Natural killer cell (primary cell): ENCODE data around the gene LSAMP. TPM values are rescaled to one million over a fixed set of nuclear protein-coding genes. Genes with fewer than 3 reads are reported as not detected.
"Not testable (repeated sequence)": the region's sequence is repeated elsewhere in the genome, so short reads cannot be mapped to it uniquely, and the experiment has no call there.

Experiments
- ATAC-seq, 3 donors: fragments of 150-1000 bp in 2 of 3; fragments of 200-7000 bp in 1 of 3; cut with Tn5 transposase; 1 replicate in 1 of 3; 2 replicates in 2 of 3; pipeline ENCODE4 v1.10.0; 2021; ENCODE audit warnings: mild to moderate bottlenecking in 2 of 3, moderate library complexity in 2 of 3
- DNase-seq, 2 donors: peaks; one replicate each; pipeline versions ENCODE4 v3.0.0 to v3.0.0-alpha.2; 2013 to 2021; ENCODE audit warnings: mixed read lengths in 1 of 2
- H3K27ac ChIP-seq: one replicate; pipeline ENCODE4 v1.5.1; 2013; ENCODE audit warnings: mild to moderate bottlenecking, low read length
- H3K27me3 ChIP-seq: one replicate; pipeline ENCODE4 v1.6.1; 2013; ENCODE audit warnings: low read length; ENCODE audit not compliant: control insufficient read depth, insufficient read depth
- H3K36me3 ChIP-seq: one replicate; pipeline ENCODE4 v1.6.1; 2013; ENCODE audit warnings: low read length; ENCODE audit not compliant: control insufficient read depth, insufficient read depth
- H3K4me1 ChIP-seq: one replicate; pipeline ENCODE4 v1.6.1; 2013; ENCODE audit warnings: low read length; ENCODE audit not compliant: control insufficient read depth, insufficient read depth
- H3K4me3 ChIP-seq: one replicate; pipeline ENCODE4 v1.5.1; 2013; ENCODE audit warnings: low read length
- H3K9me3 ChIP-seq: one replicate; pipeline ENCODE4 v1.6.1; 2013; ENCODE audit warnings: low read length; ENCODE audit not compliant: control insufficient read depth, insufficient read depth
- H3K27ac Mint-ChIP-seq, 2 donors: one replicate each; pipeline ENCODE4 v1.8.0; 2022; ENCODE audit warnings: mild to moderate bottlenecking in 2 of 2, mixed read lengths in 2 of 2, moderate library complexity in 1 of 2
- H3K27me3 Mint-ChIP-seq, 2 donors: one replicate each; pipeline ENCODE4 v1.8.0; 2022; ENCODE audit warnings: low read depth in 2 of 2, mixed read lengths in 2 of 2
- H3K36me3 Mint-ChIP-seq: one replicate; pipeline ENCODE4 v1.8.0; 2022; ENCODE audit warnings: mixed read lengths
- H3K4me1 Mint-ChIP-seq, 2 donors: one replicate each; pipeline ENCODE4 v1.8.0; 2022; ENCODE audit warnings: mixed read lengths in 2 of 2
- H3K4me3 Mint-ChIP-seq: one replicate; pipeline ENCODE4 v1.8.0; 2022; ENCODE audit warnings: mild to moderate bottlenecking, moderate library complexity, mixed read lengths
- H3K9me3 Mint-ChIP-seq, 2 donors: one replicate each; pipeline ENCODE4 v1.8.0; 2022; ENCODE audit warnings: mixed read lengths in 2 of 2
- WGBS: methylation state at CpG from one replicate; pipeline ENCODE4 v1.1.7; 2013; ENCODE audit warnings: missing lambda C conversion rate; ENCODE audit not compliant: insufficient coverage; 5-methylcytosine and 5-hydroxymethylcytosine counted together
- intact Hi-C: fragments of 100-400 bp; cut with micrococcal nuclease; formaldehyde crosslinking; loops from one replicate; pipeline ENCODE4 v1.14.2; 2022
- total RNA-seq, 4 donors: library from RNA; stranded (reverse); fragments of 120-200 nt in 1 of 4; gene quantifications; one replicate each; pipeline versions ENCODE4 v1.2.3 to v1.2.4, GENCODE V29; 2013 to 2022
- TF ChIP-seq, protein P1 (sequence below): fragments of 200-600 bp; IDR thresholded peaks from one replicate; pipeline ENCODE4 v1.8.0; 2022; ENCODE audit warnings: antibody characterized with exemption

LSAMP gene
- total RNA-seq, 3 donors from 2014 or later (not counting 1 experiment from before 2014, with no cell fraction given), result not detected

DNA sequence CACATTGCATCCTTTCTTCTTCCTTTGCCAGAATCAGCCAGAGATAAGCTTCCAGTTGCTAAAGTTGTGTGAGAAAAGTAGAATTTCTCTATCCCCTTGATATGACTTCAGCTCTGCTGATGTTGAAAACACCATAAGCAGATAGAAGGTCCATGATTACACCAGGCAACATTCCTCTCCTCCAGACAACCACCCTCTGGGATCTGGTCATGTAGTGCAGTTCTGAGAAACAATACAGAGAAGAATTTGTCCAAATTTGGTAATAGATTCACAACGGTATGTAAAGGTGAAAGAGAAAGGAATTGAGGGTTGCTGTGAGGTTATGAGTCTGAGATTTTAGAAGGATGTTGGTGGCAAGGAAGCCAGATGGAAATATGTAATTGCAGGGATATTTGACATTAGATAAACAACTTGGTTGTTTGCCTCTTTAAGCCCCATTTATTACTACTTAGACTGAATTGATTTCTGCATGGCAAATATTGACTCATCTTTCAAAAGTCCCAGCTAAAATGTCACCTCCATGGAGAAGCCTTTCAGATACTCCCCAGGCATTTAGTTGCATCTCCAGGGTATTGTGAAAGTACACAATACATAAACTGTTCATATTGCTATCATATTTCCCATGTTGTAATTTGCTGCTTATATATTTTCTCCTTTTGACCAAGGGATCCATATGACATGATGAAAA, 687.1 kb downstream of the LSAMP start:
- TF ChIP-seq, protein P1, sequence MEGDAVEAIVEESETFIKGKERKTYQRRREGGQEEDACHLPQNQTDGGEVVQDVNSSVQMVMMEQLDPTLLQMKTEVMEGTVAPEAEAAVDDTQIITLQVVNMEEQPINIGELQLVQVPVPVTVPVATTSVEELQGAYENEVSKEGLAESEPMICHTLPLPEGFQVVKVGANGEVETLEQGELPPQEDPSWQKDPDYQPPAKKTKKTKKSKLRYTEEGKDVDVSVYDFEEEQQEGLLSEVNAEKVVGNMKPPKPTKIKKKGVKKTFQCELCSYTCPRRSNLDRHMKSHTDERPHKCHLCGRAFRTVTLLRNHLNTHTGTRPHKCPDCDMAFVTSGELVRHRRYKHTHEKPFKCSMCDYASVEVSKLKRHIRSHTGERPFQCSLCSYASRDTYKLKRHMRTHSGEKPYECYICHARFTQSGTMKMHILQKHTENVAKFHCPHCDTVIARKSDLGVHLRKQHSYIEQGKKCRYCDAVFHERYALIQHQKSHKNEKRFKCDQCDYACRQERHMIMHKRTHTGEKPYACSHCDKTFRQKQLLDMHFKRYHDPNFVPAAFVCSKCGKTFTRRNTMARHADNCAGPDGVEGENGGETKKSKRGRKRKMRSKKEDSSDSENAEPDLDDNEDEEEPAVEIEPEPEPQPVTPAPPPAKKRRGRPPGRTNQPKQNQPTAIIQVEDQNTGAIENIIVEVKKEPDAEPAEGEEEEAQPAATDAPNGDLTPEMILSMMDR, result no peak
- Mint-ChIP-seq H3K4me3 (no peak overlapping the region), H3K27me3 (peaks cover 16 to 40% of the 10 kb centered on the region in 2 donors), H3K4me1 (no peaks in the 10 kb centered on the region), H3K27ac (no peak overlapping the region), H3K36me3 (no peaks in the 10 kb centered on the region), H3K9me3 (no peaks in the 10 kb centered on the region)
- H3K9me3 ChIP-seq, result no peaks in the 10 kb centered on the region
- intact Hi-C loops, result no loop called here
- no peaks in the 10 kb centered on the region for H3K4me1 ChIP-seq
- H3K4me3 ChIP-seq, result no peak overlapping the region
- H3K36me3 ChIP-seq, result no peaks in the 10 kb centered on the region
- no peaks in the 10 kb centered on the region for H3K27me3 ChIP-seq
- no peak for ATAC-seq
- no peak for DNase-seq
- no peak overlapping the region for H3K27ac ChIP-seq
- whole genome bisulfite sequencing, result 74% methylated on average over 1 of the region's 1 CpG

GRCh38 chr3:115752978-115753377, 692.3 kb downstream of the LSAMP start:
- H3K36me3 ChIP-seq, H3K9me3 ChIP-seq, H3K36me3 Mint-ChIP-seq, H3K27ac Mint-ChIP-seq, intact Hi-C loops, H3K4me3 Mint-ChIP-seq, DNase-seq, H3K4me1 Mint-ChIP-seq, H3K4me1 ChIP-seq, H3K9me3 Mint-ChIP-seq, H3K4me3 ChIP-seq, H3K27ac ChIP-seq, H3K27me3 ChIP-seq, ATAC-seq: not testable (repeated sequence)
- peaks cover 13 to 27% of the 10 kb centered on the region in 2 donors for H3K27me3 Mint-ChIP-seq
- WGBS, result 100% methylated on average over 1 of the region's 1 CpG
